Spleen (tissue), 7 donors: ENCODE results near the gene HSD17B12.

Experiments used
- POLR2A ChIP-seq, 3 donors: fragments of 450-650 bp; IDR thresholded peaks; one replicate each; pipeline ENCODE4 v1.5.1; 2017; ENCODE audit warnings: antibody characterized with exemption in 3 of 3, mild to moderate bottlenecking in 1 of 3
- POLR2AphosphoS5 ChIP-seq, 3 donors: sonication (generic); formaldehyde crosslinking; IDR thresholded peaks; one replicate each; pipeline ENCODE4 v1.5.1; 2017; ENCODE audit warnings: antibody characterized with exemption in 3 of 3
- TF ChIP-seq, protein P1 (sequence below), 11 experiments: fragments of 200-600 bp in 7 of 11; fragments of 450-650 bp in 4 of 11; sonication (generic) in 4 of 11; IDR thresholded peaks in 8 of 11; conservative IDR thresholded peaks in 3 of 11; 1 replicate in 7 of 11; 2 replicates in 4 of 11; pipeline versions ENCODE4 v1.4.0 to v1.8.0; 2016 to 2021; ENCODE audit warnings: antibody characterized with exemption in 11 of 11, inconsistent platforms in 4 of 11, mild to moderate bottlenecking in 1 of 11
- donor health status: DM: no; HTN: no; CAD: no; lungs with moderate emphysema.
- donor health status: DM: no; HTN: no; CAD: no.
- donor health status: DM: no; HTN: no; CAD: no.

DNA sequence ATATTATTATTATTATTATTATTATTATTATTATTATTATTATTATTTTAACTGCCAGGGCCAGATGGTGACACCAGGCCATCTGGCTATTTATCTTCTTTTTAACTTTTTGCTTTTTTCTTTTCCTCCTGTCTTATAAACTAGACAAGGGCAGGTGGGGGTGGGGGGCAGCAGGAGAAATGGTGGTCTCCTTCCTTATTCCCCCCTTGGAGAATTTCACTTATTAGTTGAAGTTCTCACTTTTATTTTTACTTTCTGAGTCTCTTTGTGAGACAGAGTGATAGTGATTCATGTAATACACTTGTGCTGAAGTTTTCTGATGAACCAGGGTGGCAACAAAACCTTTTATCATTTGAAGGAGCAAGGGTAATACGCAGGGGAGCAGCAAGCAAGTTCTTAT, 103.8 kb downstream of the HSD17B12 start:
- TF ChIP-seq, protein P1, sequence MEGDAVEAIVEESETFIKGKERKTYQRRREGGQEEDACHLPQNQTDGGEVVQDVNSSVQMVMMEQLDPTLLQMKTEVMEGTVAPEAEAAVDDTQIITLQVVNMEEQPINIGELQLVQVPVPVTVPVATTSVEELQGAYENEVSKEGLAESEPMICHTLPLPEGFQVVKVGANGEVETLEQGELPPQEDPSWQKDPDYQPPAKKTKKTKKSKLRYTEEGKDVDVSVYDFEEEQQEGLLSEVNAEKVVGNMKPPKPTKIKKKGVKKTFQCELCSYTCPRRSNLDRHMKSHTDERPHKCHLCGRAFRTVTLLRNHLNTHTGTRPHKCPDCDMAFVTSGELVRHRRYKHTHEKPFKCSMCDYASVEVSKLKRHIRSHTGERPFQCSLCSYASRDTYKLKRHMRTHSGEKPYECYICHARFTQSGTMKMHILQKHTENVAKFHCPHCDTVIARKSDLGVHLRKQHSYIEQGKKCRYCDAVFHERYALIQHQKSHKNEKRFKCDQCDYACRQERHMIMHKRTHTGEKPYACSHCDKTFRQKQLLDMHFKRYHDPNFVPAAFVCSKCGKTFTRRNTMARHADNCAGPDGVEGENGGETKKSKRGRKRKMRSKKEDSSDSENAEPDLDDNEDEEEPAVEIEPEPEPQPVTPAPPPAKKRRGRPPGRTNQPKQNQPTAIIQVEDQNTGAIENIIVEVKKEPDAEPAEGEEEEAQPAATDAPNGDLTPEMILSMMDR (IDR thresholded peaks at IDR 0.05 in 8 of 11, conservative IDR thresholded peaks at IDR 0.05 in 3 of 11), result no peak
- TF ChIP-seq POLR2A (IDR thresholded peaks at IDR 0.05) (no peak), POLR2AphosphoS5 (IDR thresholded peaks at IDR 0.05) (no peak)
